SK-N-SH treated with all-trans-retinoic acid at 6 μM for 48 hours (cell line): ENCODE measurements around the gene GMPPB.

ENCODE experiments used
- ATAC-seq: fragments of 200-7000 bp; cut with Tn5 transposase; 3 replicates; pipeline ENCODE4 v1.9.1; 2020; ENCODE audit warnings: mild to moderate bottlenecking, moderate library complexity
- ARNTL ChIP-seq: fragments of 450-650 bp; formaldehyde crosslinking; IDR thresholded peaks from 2 replicates; pipeline ENCODE4 v1.5.0; 2020; ENCODE audit warnings: low read depth, mild to moderate bottlenecking, moderate library complexity, borderline replicate concordance
- BACH2 ChIP-seq: fragments of 250-450 bp; sonication (Bioruptor Pico); IDR thresholded peaks from 2 replicates; pipeline ENCODE4 v1.9.0; 2021; ENCODE audit warnings: mild to moderate bottlenecking, borderline replicate concordance
- CREB5 ChIP-seq: fragments of 250-450 bp; sonication (Bioruptor Pico); IDR thresholded peaks from 2 replicates; pipeline ENCODE4 v1.5.1; 2020; ENCODE audit warnings: low read depth, mild to moderate bottlenecking, moderate library complexity
- CSDC2 ChIP-seq: fragments of 250-450 bp; sonication (Bioruptor Pico); IDR thresholded peaks from 2 replicates; pipeline ENCODE4 v1.5.0; 2020; ENCODE audit warnings: mild to moderate bottlenecking, moderate library complexity
- CSRNP3 ChIP-seq: fragments of 250-450 bp; sonication (Bioruptor Pico); IDR thresholded peaks from 2 replicates; pipeline ENCODE4 v1.5.1; 2021; ENCODE audit warnings: mild to moderate bottlenecking, moderate library complexity
- ESRRG ChIP-seq: fragments of 250-450 bp; sonication (Bioruptor Pico); IDR thresholded peaks from 2 replicates; pipeline ENCODE4 v1.6.1; 2021; ENCODE audit warnings: mild to moderate bottlenecking
- ISL1 ChIP-seq: fragments of 250-450 bp; sonication (Bioruptor Pico); IDR thresholded peaks from 2 replicates; pipeline ENCODE4 v2.1.2; 2022; ENCODE audit warnings: mild to moderate bottlenecking, moderate library complexity
- OSR1 ChIP-seq: fragments of 250-450 bp; sonication (Bioruptor Pico); IDR thresholded peaks from 2 replicates; pipeline ENCODE4 v1.8.0; 2022; ENCODE audit warnings: moderate library complexity, mild to moderate bottlenecking, inconsistent platforms
- POU6F1 ChIP-seq: fragments of 250-450 bp; sonication (Bioruptor Pico); IDR thresholded peaks from 2 replicates; pipeline ENCODE4 v1.8.0; 2021; ENCODE audit warnings: low read depth, mild to moderate bottlenecking, moderate library complexity, borderline replicate concordance
- PPARA ChIP-seq: fragments of 250-450 bp; sonication (Bioruptor Pico); IDR thresholded peaks from 2 replicates; pipeline ENCODE4 v1.5.0; 2020; ENCODE audit warnings: mild to moderate bottlenecking, borderline replicate concordance
- RARB ChIP-seq: fragments of 250-450 bp; sonication (Bioruptor Pico); IDR thresholded peaks from 2 replicates; pipeline ENCODE4 v1.8.0; 2021; ENCODE audit warnings: mild to moderate bottlenecking, moderate library complexity
- SNAI2 ChIP-seq: fragments of 250-450 bp; sonication (Bioruptor Pico); IDR thresholded peaks from 2 replicates; pipeline ENCODE4 v1.5.0; 2020; ENCODE audit warnings: mild to moderate bottlenecking, moderate library complexity
- TCF4 ChIP-seq: fragments of 250-450 bp; sonication (Bioruptor Pico); IDR thresholded peaks from 2 replicates; pipeline ENCODE4 v1.8.0; 2021; ENCODE audit warnings: mild to moderate bottlenecking, moderate library complexity, borderline replicate concordance
- TSHZ2 ChIP-seq: fragments of 250-450 bp; sonication (Bioruptor Pico); IDR thresholded peaks from 2 replicates; pipeline ENCODE4 v1.5.0; 2020; ENCODE audit warnings: mild to moderate bottlenecking, moderate library complexity
- ZC3H10 ChIP-seq: fragments of 250-450 bp; sonication (Bioruptor Pico); IDR thresholded peaks from 2 replicates; pipeline ENCODE4 v1.5.1; 2021; ENCODE audit warnings: mild to moderate bottlenecking, moderate library complexity
- ZFP3 ChIP-seq: fragments of 250-450 bp; sonication (Bioruptor Pico); IDR thresholded peaks from 2 replicates; pipeline ENCODE4 v1.5.0; 2020; ENCODE audit warnings: mild to moderate bottlenecking, moderate library complexity
- ZFP30 ChIP-seq: fragments of 450-650 bp; formaldehyde crosslinking; IDR thresholded peaks from 2 replicates; pipeline ENCODE4 v1.5.0; 2022; ENCODE audit warnings: mild to moderate bottlenecking, moderate library complexity
- ZNF565 ChIP-seq: fragments of 450-650 bp; formaldehyde crosslinking; conservative IDR thresholded peaks from 2 replicates; pipeline ENCODE4 v1.5.0; 2020; ENCODE audit warnings: low read depth, mild to moderate bottlenecking, moderate library complexity
- ZNF70 ChIP-seq: fragments of 450-650 bp; formaldehyde crosslinking; IDR thresholded peaks from 2 replicates; pipeline ENCODE4 v1.5.0; 2020; ENCODE audit warnings: mild to moderate bottlenecking, moderate library complexity
- ZNF8 ChIP-seq: fragments of 450-650 bp; formaldehyde crosslinking; IDR thresholded peaks from 2 replicates; pipeline ENCODE4 v1.5.0; 2020; ENCODE audit warnings: mild to moderate bottlenecking, moderate library complexity

The GMPPB gene

DNA sequence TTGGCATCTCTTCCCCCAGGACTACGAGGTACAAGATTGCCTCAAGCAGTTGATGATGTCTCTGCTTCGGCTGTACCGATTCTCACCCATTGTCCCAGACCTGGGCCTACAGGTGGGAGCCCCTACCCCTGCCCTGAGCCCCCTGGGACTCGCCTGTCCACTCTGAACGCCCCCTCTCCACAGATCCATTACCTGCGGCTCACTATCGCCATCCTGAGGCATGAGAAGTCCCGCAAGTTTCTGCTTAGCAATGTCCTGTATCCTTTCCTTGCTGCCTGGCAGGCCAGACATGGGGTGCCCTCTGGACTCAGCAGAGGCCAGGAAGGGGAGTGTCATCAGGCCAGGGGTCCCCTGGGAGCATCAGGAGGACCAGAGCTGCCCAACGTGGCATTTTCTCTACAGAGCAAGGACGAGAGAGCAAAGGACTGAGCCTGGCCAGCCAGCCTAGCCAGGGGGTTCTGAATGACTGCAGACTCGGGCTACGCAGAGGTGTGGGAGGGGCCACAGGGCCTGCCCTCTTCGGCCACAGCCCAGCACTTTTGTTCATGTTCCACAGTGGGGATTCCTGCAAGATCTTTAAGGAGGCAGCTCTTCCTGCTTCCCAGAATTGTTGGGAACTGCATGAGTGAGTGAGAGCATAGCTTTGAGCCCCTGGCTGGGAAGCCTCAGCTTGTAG, 23.2 kb downstream of the GMPPB start:
- ATAC-seq: no peak
- TF ChIP-seq ARNTL (CRISPR knock-in tag) (no peak), CREB5 (CRISPR knock-in tag) (no peak), RARB (no peak), BACH2 (CRISPR knock-in tag) (no peak), SNAI2 (CRISPR knock-in tag) (no peak), POU6F1 (no peak), ZFP3 (CRISPR knock-in tag) (no peak)

GRCh38 chr3:49700014-49700413, 23.7 kb downstream of the GMPPB start:
- no peak for ATAC-seq
- TF ChIP-seq CSRNP3 (CRISPR knock-in tag): no peak
- no peak for TF ChIP-seq POU6F1
- no peak for TF ChIP-seq SNAI2 (CRISPR knock-in tag)
- no peak for TF ChIP-seq RARB
- no peak for TF ChIP-seq ZC3H10
- no peak for TF ChIP-seq PPARA
- no peak for TF ChIP-seq OSR1 (CRISPR knock-in tag)
- no peak for TF ChIP-seq ZNF565 (CRISPR knock-in tag)
- TF ChIP-seq ZFP3 (CRISPR knock-in tag): no peak
- TF ChIP-seq BACH2 (CRISPR knock-in tag): no peak
- no peak for TF ChIP-seq ESRRG (CRISPR knock-in tag)
- no peak for TF ChIP-seq CSDC2 (CRISPR knock-in tag)
- TF ChIP-seq ZNF70: no peak
- no peak for TF ChIP-seq TCF4 (CRISPR knock-in tag)
- TF ChIP-seq ARNTL (CRISPR knock-in tag): no peak
- no peak for TF ChIP-seq ZNF8 (CRISPR knock-in tag)
- TF ChIP-seq CREB5 (CRISPR knock-in tag): no peak
- TF ChIP-seq ZFP30 (CRISPR knock-in tag): no peak
- no peak for TF ChIP-seq ISL1 (CRISPR knock-in tag)
- no peak for TF ChIP-seq TSHZ2 (CRISPR knock-in tag)
- TF ChIP-seq, all 23 proteins: peak for 0
